Stimulated activated naive CD4-positive, alpha-beta T cell (primary cell): ENCODE measurements around the gene KDM4C.

Experiments used
- DNase-seq, 6 experiments: peaks; one replicate each; lab custom pipeline; 2025; lab: John Stamatoyannopoulos, UW

Gene KDM4C

DNA sequence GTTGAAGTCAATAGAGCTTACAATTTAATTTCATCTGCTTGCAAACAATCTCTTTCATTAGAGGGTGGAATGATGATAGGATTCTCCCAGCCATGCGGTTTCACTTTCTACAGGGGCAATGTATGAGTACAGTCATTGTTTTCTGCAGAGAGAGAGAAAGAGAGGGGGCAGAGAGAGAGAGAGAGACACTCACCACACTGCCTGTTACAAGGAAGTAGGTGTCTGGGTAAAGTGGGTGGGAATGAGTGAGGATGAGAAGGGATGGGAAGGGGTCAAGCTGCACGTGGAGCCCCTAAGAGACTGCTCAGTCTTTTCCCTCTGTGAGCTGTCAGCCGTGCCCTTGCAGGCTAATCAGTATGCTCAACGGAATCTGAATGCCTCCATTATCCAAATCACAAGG lies 454.3 kb downstream of the KDM4C start:
- DNase-seq = no peak

GRCh38 chr9:7216004-7216841 lies 458.4 kb downstream of the KDM4C start:
- no peak for DNase-seq

GRCh38 chr9:7223981-7224380 lies 466.2 kb downstream of the KDM4C start:
- DNase-seq = no peak
